GM11168 (cell line): ENCODE results near the gene CKAP2L.

ENCODE experiments used
- in situ Hi-C: fragments of 300-500 bp; cut with MboI; formaldehyde crosslinking; loops from one replicate; pipeline ENCODE4 v1.12.0; 2022; ENCODE audit warnings: low sequenced_read_pairs; ENCODE audit not compliant: unreplicated experiment

The CKAP2L gene

GRCh38 chr2:112690853-112691401 is 73.5 kb downstream of the CKAP2L start:
- in situ Hi-C loops: no loop called here

- in situ Hi-C loops: no loop called here
Observed at GRCh38 chr2:112688086-112688880, 76.1 kb downstream of the CKAP2L start.

GRCh38 chr2:112687522-112687921 is 76.9 kb downstream of the CKAP2L start:
- in situ Hi-C loops: no loop called here
